SK-N-SH treated with all-trans-retinoic acid at 6 μM for 48 hours (cell line): ENCODE results near the gene CD68.

Source experiments
- ATAC-seq: fragments of 200-7000 bp; cut with Tn5 transposase; 3 replicates; pipeline ENCODE4 v1.9.1; 2020; ENCODE audit warnings: mild to moderate bottlenecking, moderate library complexity
- ARNTL ChIP-seq: fragments of 450-650 bp; formaldehyde crosslinking; IDR thresholded peaks from 2 replicates; pipeline ENCODE4 v1.5.0; 2020; ENCODE audit warnings: low read depth, mild to moderate bottlenecking, moderate library complexity, borderline replicate concordance
- BACH2 ChIP-seq: fragments of 250-450 bp; sonication (Bioruptor Pico); IDR thresholded peaks from 2 replicates; pipeline ENCODE4 v1.9.0; 2021; ENCODE audit warnings: mild to moderate bottlenecking, borderline replicate concordance
- CSDC2 ChIP-seq: fragments of 250-450 bp; sonication (Bioruptor Pico); IDR thresholded peaks from 2 replicates; pipeline ENCODE4 v1.5.0; 2020; ENCODE audit warnings: mild to moderate bottlenecking, moderate library complexity
- ESRRG ChIP-seq: fragments of 250-450 bp; sonication (Bioruptor Pico); IDR thresholded peaks from 2 replicates; pipeline ENCODE4 v1.6.1; 2021; ENCODE audit warnings: mild to moderate bottlenecking
- OSR1 ChIP-seq: fragments of 250-450 bp; sonication (Bioruptor Pico); IDR thresholded peaks from 2 replicates; pipeline ENCODE4 v1.8.0; 2022; ENCODE audit warnings: moderate library complexity, mild to moderate bottlenecking, inconsistent platforms
- RARB ChIP-seq: fragments of 250-450 bp; sonication (Bioruptor Pico); IDR thresholded peaks from 2 replicates; pipeline ENCODE4 v1.8.0; 2021; ENCODE audit warnings: mild to moderate bottlenecking, moderate library complexity
- SNAI2 ChIP-seq: fragments of 250-450 bp; sonication (Bioruptor Pico); IDR thresholded peaks from 2 replicates; pipeline ENCODE4 v1.5.0; 2020; ENCODE audit warnings: mild to moderate bottlenecking, moderate library complexity
- TCF4 ChIP-seq: fragments of 250-450 bp; sonication (Bioruptor Pico); IDR thresholded peaks from 2 replicates; pipeline ENCODE4 v1.8.0; 2021; ENCODE audit warnings: mild to moderate bottlenecking, moderate library complexity, borderline replicate concordance
- ZC3H10 ChIP-seq: fragments of 250-450 bp; sonication (Bioruptor Pico); IDR thresholded peaks from 2 replicates; pipeline ENCODE4 v1.5.1; 2021; ENCODE audit warnings: mild to moderate bottlenecking, moderate library complexity
- ZFP3 ChIP-seq: fragments of 250-450 bp; sonication (Bioruptor Pico); IDR thresholded peaks from 2 replicates; pipeline ENCODE4 v1.5.0; 2020; ENCODE audit warnings: mild to moderate bottlenecking, moderate library complexity
- ZFP30 ChIP-seq: fragments of 450-650 bp; formaldehyde crosslinking; IDR thresholded peaks from 2 replicates; pipeline ENCODE4 v1.5.0; 2022; ENCODE audit warnings: mild to moderate bottlenecking, moderate library complexity
- ZNF565 ChIP-seq: fragments of 450-650 bp; formaldehyde crosslinking; conservative IDR thresholded peaks from 2 replicates; pipeline ENCODE4 v1.5.0; 2020; ENCODE audit warnings: low read depth, mild to moderate bottlenecking, moderate library complexity
- ZNF8 ChIP-seq: fragments of 450-650 bp; formaldehyde crosslinking; IDR thresholded peaks from 2 replicates; pipeline ENCODE4 v1.5.0; 2020; ENCODE audit warnings: mild to moderate bottlenecking, moderate library complexity
- TF ChIP-seq, protein P1 (sequence below): fragments of 250-450 bp; sonication (Bioruptor Pico); IDR thresholded peaks from 2 replicates; pipeline ENCODE4 v1.5.1; 2020; ENCODE audit warnings: low read depth, mild to moderate bottlenecking, moderate library complexity
- TF ChIP-seq, protein P2 (sequence below): fragments of 250-450 bp; sonication (Bioruptor Pico); IDR thresholded peaks from 2 replicates; pipeline ENCODE4 v1.5.0; 2020; ENCODE audit warnings: mild to moderate bottlenecking, moderate library complexity
- TF ChIP-seq, protein P3 (sequence below): fragments of 250-450 bp; sonication (Bioruptor Pico); IDR thresholded peaks from 2 replicates; pipeline ENCODE4 v1.8.0; 2020; ENCODE audit warnings: mild to moderate bottlenecking, moderate library complexity, borderline replicate concordance
- TF ChIP-seq, protein P4 (sequence below): fragments of 250-450 bp; sonication (Bioruptor Pico); IDR thresholded peaks from 2 replicates; pipeline ENCODE4 v1.5.1; 2021; ENCODE audit warnings: mild to moderate bottlenecking, moderate library complexity
- TF ChIP-seq, protein P5 (sequence below): fragments of 250-450 bp; sonication (Bioruptor Pico); IDR thresholded peaks from 2 replicates; pipeline ENCODE4 v1.8.0; 2021; ENCODE audit warnings: low read depth, mild to moderate bottlenecking, moderate library complexity, borderline replicate concordance

The CD68 gene

DNA sequence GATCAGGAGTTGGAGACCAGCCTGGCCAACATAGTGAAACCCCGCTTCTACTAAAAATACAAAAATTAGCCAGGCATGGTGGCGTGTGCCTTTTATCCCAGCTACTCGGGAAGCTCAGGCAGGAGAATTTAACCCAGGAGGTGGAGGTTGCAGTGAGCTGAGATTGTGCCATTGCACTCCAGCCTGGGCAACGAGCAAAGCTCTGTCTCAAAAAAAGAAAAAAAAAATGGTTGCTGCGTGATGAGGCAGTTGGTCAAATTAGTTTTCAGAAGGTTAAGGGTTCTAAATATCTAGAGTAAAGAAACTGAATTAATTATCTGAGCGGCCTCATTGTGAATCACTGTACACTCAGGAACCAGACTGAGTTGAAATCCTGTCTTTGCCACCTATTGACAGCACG is 3.5 kb upstream of the CD68 start:
- ATAC-seq, result no peak
- TF ChIP-seq ESRRG (CRISPR knock-in tag), result no peak
- TF ChIP-seq ZFP3 (CRISPR knock-in tag), result no peak
- no peak for TF ChIP-seq ZNF8
- TF ChIP-seq, protein P1, sequence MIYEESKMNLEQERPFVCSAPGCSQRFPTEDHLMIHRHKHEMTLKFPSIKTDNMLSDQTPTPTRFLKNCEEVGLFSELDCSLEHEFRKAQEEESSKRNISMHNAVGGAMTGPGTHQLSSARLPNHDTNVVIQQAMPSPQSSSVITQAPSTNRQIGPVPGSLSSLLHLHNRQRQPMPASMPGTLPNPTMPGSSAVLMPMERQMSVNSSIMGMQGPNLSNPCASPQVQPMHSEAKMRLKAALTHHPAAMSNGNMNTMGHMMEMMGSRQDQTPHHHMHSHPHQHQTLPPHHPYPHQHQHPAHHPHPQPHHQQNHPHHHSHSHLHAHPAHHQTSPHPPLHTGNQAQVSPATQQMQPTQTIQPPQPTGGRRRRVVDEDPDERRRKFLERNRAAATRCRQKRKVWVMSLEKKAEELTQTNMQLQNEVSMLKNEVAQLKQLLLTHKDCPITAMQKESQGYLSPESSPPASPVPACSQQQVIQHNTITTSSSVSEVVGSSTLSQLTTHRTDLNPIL (CRISPR knock-in tag), result no peak
- no peak for TF ChIP-seq ZFP30 (CRISPR knock-in tag)
- TF ChIP-seq, protein P2, sequence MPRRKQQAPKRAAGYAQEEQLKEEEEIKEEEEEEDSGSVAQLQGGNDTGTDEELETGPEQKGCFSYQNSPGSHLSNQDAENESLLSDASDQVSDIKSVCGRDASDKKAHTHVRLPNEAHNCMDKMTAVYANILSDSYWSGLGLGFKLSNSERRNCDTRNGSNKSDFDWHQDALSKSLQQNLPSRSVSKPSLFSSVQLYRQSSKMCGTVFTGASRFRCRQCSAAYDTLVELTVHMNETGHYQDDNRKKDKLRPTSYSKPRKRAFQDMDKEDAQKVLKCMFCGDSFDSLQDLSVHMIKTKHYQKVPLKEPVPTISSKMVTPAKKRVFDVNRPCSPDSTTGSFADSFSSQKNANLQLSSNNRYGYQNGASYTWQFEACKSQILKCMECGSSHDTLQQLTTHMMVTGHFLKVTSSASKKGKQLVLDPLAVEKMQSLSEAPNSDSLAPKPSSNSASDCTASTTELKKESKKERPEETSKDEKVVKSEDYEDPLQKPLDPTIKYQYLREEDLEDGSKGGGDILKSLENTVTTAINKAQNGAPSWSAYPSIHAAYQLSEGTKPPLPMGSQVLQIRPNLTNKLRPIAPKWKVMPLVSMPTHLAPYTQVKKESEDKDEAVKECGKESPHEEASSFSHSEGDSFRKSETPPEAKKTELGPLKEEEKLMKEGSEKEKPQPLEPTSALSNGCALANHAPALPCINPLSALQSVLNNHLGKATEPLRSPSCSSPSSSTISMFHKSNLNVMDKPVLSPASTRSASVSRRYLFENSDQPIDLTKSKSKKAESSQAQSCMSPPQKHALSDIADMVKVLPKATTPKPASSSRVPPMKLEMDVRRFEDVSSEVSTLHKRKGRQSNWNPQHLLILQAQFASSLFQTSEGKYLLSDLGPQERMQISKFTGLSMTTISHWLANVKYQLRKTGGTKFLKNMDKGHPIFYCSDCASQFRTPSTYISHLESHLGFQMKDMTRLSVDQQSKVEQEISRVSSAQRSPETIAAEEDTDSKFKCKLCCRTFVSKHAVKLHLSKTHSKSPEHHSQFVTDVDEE (CRISPR knock-in tag), result no peak
- TF ChIP-seq ZNF565, result no peak
- TF ChIP-seq, protein P3, sequence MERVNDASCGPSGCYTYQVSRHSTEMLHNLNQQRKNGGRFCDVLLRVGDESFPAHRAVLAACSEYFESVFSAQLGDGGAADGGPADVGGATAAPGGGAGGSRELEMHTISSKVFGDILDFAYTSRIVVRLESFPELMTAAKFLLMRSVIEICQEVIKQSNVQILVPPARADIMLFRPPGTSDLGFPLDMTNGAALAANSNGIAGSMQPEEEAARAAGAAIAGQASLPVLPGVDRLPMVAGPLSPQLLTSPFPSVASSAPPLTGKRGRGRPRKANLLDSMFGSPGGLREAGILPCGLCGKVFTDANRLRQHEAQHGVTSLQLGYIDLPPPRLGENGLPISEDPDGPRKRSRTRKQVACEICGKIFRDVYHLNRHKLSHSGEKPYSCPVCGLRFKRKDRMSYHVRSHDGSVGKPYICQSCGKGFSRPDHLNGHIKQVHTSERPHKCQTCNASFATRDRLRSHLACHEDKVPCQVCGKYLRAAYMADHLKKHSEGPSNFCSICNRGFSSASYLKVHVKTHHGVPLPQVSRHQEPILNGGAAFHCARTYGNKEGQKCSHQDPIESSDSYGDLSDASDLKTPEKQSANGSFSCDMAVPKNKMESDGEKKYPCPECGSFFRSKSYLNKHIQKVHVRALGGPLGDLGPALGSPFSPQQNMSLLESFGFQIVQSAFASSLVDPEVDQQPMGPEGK (CRISPR knock-in tag), result no peak
- no peak for TF ChIP-seq CSDC2 (CRISPR knock-in tag)
- no peak for TF ChIP-seq RARB
- no peak for TF ChIP-seq TCF4 (CRISPR knock-in tag)
- no peak for TF ChIP-seq OSR1 (CRISPR knock-in tag)
- TF ChIP-seq, protein P4, sequence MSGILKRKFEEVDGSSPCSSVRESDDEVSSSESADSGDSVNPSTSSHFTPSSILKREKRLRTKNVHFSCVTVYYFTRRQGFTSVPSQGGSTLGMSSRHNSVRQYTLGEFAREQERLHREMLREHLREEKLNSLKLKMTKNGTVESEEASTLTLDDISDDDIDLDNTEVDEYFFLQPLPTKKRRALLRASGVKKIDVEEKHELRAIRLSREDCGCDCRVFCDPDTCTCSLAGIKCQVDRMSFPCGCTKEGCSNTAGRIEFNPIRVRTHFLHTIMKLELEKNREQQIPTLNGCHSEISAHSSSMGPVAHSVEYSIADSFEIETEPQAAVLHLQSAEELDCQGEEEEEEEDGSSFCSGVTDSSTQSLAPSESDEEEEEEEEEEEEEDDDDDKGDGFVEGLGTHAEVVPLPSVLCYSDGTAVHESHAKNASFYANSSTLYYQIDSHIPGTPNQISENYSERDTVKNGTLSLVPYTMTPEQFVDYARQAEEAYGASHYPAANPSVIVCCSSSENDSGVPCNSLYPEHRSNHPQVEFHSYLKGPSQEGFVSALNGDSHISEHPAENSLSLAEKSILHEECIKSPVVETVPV (CRISPR knock-in tag), result no peak
- no peak for TF ChIP-seq ZC3H10
- TF ChIP-seq, protein P5, sequence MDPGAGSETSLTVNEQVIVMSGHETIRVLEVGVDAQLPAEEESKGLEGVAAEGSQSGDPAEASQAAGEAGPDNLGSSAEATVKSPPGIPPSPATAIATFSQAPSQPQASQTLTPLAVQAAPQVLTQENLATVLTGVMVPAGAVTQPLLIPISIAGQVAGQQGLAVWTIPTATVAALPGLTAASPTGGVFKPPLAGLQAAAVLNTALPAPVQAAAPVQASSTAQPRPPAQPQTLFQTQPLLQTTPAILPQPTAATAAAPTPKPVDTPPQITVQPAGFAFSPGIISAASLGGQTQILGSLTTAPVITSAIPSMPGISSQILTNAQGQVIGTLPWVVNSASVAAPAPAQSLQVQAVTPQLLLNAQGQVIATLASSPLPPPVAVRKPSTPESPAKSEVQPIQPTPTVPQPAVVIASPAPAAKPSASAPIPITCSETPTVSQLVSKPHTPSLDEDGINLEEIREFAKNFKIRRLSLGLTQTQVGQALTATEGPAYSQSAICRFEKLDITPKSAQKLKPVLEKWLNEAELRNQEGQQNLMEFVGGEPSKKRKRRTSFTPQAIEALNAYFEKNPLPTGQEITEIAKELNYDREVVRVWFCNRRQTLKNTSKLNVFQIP (CRISPR knock-in tag), result no peak
- TF ChIP-seq ARNTL (CRISPR knock-in tag), result no peak
- no peak for TF ChIP-seq BACH2
- TF ChIP-seq, all 23 proteins: peak for 0

DNA sequence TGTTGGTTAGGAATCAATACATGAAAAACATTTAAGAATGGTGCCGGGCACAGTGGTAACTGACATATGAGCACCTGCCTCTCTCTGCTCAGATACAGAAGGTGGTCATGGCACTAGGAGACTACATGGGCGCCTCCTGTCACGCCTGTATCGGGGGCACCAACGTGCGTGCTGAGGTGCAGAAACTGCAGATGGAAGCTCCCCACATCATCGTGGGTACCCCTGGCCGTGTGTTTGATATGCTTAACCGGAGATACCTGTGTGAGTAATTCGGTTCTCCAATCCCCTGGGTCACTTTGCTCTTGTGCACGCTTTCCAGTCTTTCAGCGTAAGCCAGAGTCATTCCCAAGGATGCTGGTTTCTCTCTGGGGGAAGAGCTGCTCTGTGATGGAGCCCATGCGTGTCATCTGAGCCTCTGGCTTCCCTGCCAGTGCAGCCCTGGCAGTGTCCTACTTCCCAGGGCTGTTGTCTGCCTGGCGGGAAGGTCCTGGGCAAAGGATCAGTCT is 3.0 kb upstream of the CD68 start:
- TF ChIP-seq, protein P5 (CRISPR knock-in tag), result no peak
- no peak for ATAC-seq

DNA sequence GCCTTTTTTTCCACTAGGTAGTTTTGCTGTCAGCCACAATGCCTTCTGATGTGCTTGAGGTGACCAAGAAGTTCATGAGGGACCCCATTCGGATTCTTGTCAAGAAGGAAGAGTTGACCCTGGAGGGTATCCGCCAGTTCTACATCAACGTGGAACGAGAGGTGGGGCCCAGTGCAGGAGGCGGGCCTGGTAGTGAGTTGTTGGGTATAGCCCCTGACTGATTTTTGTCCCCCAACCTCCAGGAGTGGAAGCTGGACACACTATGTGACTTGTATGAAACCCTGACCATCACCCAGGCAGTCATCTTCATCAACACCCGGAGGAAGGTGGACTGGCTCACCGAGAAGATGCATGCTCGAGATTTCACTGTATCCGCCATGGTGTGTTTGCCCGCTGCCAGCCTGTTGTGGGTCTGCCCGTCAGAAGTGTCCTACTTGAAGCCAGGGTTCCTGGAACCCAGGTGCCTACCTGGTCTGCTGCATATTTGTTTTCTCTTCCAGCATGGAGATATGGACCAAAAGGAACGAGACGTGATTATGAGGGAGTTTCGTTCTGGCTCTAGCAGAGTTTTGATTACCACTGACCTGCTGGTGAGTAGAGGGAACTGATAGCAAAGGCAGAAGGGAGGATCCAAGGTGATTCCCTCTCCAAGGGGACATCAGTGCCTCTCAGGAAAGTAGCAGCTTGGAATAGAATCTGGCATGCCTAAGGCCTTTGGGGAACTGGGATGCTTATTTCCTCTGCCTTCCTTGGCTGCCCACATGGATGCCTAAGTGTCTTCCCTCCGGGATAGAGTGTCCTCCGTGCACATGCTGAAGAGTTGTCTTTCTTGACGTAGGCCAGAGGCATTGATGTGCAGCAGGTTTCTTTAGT is 1.9 kb upstream of the CD68 start:
- ATAC-seq, result no peak
- TF ChIP-seq ZFP30 (CRISPR knock-in tag) (no peak), ZFP3 (CRISPR knock-in tag) (no peak), CSDC2 (CRISPR knock-in tag) (no peak), SNAI2 (CRISPR knock-in tag) (no peak)
- TF ChIP-seq, protein P5 (CRISPR knock-in tag), result no peak
- TF ChIP-seq, protein P2 (CRISPR knock-in tag), result no peak
- TF ChIP-seq, protein P3 (CRISPR knock-in tag), result no peak
